Stimulated activated naive CD4-positive, alpha-beta T cell treated with Interleukin-2 at 50 U/mL for 16 hours (primary cell): ENCODE measurements around the gene CDH15.
"Not testable (repeated sequence)": the region's sequence is repeated elsewhere in the genome, so short reads cannot be mapped to it uniquely, and the experiment has no call there.

Experiments used
- DNase-seq: peaks from one replicate; lab custom pipeline; 2025; lab: John Stamatoyannopoulos, UW

CDH15 gene

DNA sequence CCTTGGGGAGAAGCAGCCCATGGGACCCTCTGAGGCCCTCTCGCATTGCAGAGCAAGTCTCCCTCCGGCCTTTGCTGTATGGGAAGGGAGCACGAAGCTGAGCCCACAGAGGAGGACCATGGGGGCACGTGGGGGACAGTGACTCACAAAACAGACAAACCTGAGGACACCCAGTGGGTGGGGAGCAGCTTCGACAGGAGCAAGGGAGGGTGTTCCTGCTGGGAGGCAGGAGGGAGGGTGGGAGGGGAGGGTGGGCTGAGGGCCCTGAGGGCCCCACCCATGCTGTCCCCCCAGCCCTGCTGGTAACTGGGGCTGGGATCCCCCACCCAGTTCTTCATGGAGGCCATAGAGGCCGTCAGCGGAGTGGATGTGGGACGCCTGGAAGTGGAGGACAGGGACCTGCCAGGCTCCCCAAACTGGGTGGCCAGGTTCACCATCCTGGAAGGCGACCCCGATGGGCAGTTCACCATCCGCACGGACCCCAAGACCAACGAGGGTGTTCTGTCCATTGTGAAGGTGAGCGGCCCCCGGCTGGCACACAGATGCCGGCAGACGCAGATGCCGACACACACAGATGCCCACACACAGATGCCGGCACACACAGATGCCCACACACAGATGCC, 16.3 kb downstream of the CDH15 start:
- no peak for DNase-seq

DNA sequence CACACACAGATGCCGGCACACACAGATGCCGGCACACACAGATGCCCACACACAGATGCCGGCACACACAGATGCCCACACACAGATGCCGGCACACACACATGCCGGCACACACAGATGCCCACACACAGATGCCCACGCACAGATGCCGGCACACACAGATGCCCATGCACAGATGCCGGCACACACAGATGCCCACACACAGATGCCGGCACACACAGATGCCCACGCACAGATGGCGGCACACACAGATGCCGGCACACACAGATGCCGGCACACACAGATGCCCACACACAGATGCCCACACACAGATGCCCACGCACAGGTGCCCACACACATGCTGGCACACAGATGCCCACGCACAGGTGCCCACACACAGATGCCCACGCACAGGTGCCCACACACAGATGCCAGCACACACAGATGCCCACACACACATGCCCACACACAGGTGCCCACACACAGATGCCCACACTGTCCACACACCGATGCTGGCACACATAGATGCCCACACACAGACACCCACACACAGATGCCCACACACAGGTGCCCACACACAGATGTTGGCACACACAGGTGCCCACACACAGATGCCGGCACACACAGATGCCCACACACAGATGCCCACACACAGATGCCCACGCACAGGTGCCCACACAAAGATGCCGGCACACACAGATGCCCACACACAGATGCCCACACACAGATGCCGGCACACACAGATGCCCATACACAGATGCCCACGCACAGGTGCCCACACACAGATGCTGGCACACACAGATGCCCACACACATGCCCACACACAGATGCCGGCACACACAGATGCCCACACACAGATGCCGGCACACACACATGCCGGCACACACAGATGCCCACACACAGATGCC, 17.2 kb downstream of the CDH15 start:
- not testable (repeated sequence) for DNase-seq

- no peak for DNase-seq
These were observed 17.9 kb downstream of the CDH15 start for GRCh38 chr16:89189358-89190025.

- no peak for DNase-seq
These were observed 18.8 kb downstream of the CDH15 start for GRCh38 chr16:89190150-89190958.

DNA sequence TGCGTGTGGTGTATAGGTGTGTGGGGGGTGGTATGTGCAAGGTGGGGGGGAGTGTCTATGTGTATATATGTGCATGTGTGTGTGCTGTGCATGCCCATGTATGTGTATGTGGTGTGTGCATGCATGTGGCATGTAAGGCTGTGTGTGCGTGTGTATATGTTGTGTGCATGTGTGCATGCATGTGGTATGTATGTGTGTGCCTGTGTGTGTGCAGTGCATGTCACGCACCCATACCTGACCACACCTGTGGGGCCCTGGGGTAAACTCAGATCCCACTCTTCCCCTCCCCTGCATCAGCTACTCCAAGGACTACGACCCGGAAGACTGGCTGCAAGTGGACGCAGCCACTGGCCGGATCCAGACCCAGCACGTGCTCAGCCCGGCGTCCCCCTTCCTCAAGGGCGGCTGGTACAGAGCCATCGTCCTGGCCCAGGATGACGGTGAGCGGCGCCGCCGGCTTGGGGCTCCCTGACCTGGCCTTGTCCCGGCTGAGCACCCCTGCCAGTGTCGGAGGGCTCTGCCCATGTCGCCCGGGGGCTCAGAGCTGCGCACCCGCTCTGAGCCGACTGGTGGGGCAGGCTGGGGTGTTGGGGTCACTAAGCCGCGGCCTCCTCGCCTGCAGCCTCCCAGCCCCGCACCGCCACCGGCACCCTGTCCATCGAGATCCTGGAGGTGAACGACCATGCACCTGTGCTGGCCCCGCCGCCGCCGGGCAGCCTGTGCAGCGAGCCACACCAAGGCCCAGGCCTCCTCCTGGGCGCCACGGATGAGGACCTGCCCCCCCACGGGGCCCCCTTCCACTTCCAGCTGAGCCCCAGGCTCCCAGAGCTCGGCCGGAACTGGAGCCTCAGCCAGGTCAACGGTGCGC, 19.7 kb downstream of the CDH15 start:
- DNase-seq, result no peak

- no peak for DNase-seq
These were observed 20.3 kb downstream of the CDH15 start for GRCh38 chr16:89191901-89192185.

GRCh38 chr16:89192186-89192955, 20.8 kb downstream of the CDH15 start:
- peak; percentile 79 for DNase-seq

DNA sequence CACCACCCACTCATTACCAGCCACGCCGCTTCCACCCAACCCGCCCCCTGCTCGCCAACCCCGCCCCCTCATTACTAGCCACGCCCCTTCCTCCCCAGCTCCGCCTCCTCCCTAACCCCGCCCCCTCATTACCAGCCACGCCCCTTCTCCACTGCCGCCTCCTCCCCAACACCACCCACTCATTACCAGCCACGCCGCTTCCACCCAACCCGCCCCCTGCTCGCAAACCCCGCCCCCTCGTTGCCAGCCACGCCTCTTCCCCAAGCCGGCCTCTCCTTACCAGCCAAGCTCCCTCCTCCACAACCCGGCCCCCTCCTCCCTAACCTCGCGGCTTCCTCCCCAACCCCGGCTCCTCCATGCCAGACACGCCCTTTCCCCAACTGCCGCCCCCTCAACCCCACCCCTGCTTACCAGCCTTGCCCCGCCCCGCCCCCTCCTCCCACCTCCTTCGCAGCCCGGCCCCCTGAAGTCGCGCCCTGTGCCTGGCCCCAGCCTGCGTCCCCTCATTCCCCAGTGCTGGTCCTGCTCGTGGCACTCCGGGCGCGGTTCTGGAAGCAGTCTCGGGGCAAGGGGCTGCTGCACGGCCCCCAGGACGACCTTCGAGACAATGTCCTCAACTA, 21.5 kb downstream of the CDH15 start:
- DNase-seq, result peak; percentile 56

DNA sequence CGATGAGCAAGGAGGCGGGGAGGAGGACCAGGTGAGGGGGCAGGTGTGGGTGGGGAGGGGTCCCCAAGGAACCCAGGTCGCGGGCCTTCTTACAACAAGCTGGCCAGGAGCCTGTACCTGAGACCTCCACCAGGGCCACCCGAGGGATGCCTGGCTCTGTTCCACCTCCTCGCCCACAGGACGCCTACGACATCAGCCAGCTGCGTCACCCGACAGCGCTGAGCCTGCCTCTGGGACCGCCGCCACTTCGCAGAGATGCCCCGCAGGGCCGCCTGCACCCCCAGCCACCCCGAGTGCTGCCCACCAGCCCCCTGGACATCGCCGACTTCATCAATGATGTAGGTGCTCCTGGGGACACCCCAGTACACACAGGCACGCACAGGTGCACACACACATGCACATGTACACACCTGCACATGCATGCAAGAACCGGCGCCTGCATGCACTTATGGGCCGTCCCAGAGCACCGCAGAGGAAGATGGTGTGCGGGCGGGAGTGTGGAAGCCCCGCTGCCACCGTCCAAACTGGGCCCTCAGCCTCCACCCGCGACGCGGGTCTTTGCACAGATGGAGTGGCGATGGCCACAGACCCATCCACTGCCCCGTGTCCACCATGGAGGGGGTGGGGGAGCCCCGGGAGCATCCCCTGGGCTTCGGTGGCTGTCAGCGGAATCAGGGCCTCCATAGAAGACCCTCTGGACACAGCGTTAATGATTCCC, 22.2 kb downstream of the CDH15 start:
- no peak for DNase-seq

- no peak for DNase-seq
These were observed 23.1 kb downstream of the CDH15 start for GRCh38 chr16:89194340-89195311.

DNA sequence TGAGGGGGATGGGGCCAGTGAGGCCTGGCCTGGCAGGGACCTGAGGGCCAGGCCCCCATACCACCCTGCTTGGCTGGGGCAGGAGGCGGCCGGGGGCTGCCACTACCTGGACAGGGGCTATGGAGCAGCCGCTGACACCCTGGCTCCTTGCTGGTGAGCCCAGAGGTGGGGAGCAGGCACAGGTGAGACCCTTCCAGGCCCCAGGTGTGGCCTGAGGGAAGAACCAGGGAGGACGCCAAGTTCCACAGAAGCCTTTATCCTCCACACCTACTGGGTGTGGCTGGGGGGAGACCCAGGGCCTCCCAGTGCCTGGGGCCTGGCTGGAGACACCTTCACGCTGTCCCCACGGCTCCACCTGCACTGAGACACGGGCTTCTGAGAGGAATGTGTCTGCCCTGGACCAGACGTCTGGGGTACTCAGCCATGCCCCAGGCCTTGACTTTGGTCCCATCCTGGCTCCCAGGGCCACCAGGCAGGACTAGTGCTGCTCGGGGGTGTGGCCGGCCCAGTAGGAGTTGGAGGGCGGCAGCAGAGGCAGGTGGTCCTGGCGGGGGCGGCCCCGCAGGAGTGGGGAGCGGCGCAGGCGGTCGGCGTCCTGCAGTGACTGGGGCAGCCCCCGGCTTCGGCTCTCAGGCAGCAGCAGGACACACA, 24.1 kb downstream of the CDH15 start:
- DNase-seq, result no peak

DNA sequence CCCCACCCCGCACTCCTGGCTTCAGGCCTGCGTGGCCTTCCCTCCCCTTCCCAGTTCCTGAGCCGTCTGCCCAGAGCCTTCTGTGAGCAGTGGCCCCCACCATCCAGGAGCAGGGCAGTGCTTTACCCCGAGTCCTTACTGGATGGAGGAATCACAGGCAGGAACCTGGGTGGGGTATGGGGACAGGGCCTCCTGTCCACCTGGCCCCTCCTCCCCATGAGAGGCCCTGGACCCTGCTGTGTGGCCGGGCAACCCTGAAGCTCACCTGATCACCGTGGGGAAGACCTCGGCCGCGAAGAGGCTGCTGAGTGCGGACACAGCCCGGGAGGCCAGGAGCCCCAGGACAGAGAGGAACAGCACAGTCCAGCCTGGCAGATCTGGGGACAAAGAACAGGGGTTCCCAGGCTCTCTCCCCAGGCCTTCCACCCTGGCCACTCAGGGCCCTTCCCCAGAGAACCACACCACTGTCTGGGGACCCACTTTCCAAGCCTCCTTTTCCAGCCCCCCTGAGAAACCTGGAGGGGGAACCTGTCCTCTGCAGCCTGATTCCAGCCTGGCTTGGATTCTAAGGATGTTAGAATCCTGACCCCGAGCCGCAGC, 25.6 kb downstream of the CDH15 start:
- DNase-seq, result no peak

- DNase-seq, result no peak
These were observed 26.3 kb downstream of the CDH15 start for GRCh38 chr16:89197633-89198416.

GRCh38 chr16:89198417-89199240, 27.1 kb downstream of the CDH15 start:
- no peak for DNase-seq
